ENCODE data around the gene FYTTD1.

- TF ChIP-seq POLR2A (IDR thresholded peaks at IDR 0.05) (no peak), CTCF (IDR thresholded peaks at IDR 0.05 in 8 of 11, conservative IDR thresholded peaks at IDR 0.05 in 3 of 11) (no peak), POLR2AphosphoS5 (IDR thresholded peaks at IDR 0.05) (no peak)
Measured at GRCh38 chr3:197737319-197737649, 12.4 kb upstream of the FYTTD1 start.
